WERI-Rb-1 (cell line): ENCODE results near the gene TMEM263.

Experiments used
- DNase-seq: peaks from one replicate; pipeline ENCODE4 v3.0.0-alpha.2; 2020
- H3K27ac ChIP-seq: fragments of 250-450 bp; sonication (Bioruptor Pico); 2 replicates; pipeline ENCODE4 v1.5.1; 2020; ENCODE audit warnings: mild to moderate bottlenecking, moderate library complexity
- H3K27me3 ChIP-seq: fragments of 250-450 bp; sonication (Bioruptor Pico); 2 replicates; pipeline ENCODE4 v1.5.1; 2021; ENCODE audit warnings: mild to moderate bottlenecking, low read depth, moderate library complexity; ENCODE audit not compliant: insufficient read depth, severe bottlenecking
- H3K36me3 ChIP-seq: fragments of 250-450 bp; sonication (Bioruptor Pico); 2 replicates; pipeline ENCODE4 v1.5.1; 2020; ENCODE audit warnings: mild to moderate bottlenecking, moderate library complexity
- H3K4me3 ChIP-seq: 2 replicates; pipeline ENCODE4 v1.5.1; 2011; ENCODE audit warnings: low read depth, mild to moderate bottlenecking, control low read depth, low read length
- H3K9me3 ChIP-seq: fragments of 250-450 bp; sonication (Bioruptor Pico); 2 replicates; pipeline ENCODE4 v1.5.1; 2021; ENCODE audit warnings: mild to moderate bottlenecking, moderate library complexity; ENCODE audit not compliant: severe bottlenecking
- TF ChIP-seq, protein P1 (sequence below): IDR thresholded peaks from 2 replicates; pipeline ENCODE4 v1.5.1; 2011; ENCODE audit warnings: low read depth, mild to moderate bottlenecking, control low read depth, inconsistent platforms, low read length

Gene TMEM263

GRCh38 chr12:106955377-106956047 is at the start of gene TMEM263:
TSS of gene TMEM263 (plus strand) at chr12:106955907. CDS start at chr12:106967117, 11,210 bp downstream.
- no peaks in the 10 kb centered on the region for H3K9me3 ChIP-seq
- H3K27ac ChIP-seq = peak within 1 kb of the TSS; percentile 79
- H3K36me3 ChIP-seq = no peaks in the 10 kb centered on the region
- H3K27me3 ChIP-seq = no peaks in the 10 kb centered on the region
- TF ChIP-seq, protein P1, sequence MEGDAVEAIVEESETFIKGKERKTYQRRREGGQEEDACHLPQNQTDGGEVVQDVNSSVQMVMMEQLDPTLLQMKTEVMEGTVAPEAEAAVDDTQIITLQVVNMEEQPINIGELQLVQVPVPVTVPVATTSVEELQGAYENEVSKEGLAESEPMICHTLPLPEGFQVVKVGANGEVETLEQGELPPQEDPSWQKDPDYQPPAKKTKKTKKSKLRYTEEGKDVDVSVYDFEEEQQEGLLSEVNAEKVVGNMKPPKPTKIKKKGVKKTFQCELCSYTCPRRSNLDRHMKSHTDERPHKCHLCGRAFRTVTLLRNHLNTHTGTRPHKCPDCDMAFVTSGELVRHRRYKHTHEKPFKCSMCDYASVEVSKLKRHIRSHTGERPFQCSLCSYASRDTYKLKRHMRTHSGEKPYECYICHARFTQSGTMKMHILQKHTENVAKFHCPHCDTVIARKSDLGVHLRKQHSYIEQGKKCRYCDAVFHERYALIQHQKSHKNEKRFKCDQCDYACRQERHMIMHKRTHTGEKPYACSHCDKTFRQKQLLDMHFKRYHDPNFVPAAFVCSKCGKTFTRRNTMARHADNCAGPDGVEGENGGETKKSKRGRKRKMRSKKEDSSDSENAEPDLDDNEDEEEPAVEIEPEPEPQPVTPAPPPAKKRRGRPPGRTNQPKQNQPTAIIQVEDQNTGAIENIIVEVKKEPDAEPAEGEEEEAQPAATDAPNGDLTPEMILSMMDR = no peak
- peak within 1 kb of the TSS; percentile 97 for H3K4me3 ChIP-seq
- DNase-seq = peak; percentile 96

DNA sequence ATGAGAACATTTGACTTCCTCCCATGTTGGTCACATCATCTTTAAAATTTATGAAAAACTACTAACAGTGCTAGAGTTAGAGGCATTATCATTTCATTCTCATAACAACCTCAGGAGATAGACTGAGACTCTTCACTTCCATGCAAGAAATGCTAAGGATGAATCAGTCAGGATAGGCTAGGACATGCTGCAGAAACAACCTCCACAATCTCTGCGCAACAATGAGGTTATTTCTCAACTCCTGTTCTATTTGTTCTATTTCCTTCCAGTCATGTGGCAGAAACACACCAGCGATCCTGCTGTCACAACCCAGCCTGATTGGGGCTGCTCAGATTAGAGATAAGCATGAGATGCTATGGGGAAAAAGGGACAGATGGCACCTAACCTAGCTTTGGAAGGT is 49.0 kb upstream of the TMEM263 start:
- Histone ChIP-seq H3K9me3 (no peaks in the 10 kb centered on the region), H3K36me3 (no peaks in the 10 kb centered on the region), H3K27me3 (no peaks in the 10 kb centered on the region), H3K27ac (no peak overlapping the region), H3K4me3 (no peak overlapping the region)
- DNase-seq = peak; percentile 22
- TF ChIP-seq, protein P1 = no peak

GRCh38 chr12:106907411-106907810 is 48.3 kb upstream of the TMEM263 start:
- no peaks in the 10 kb centered on the region for H3K9me3 ChIP-seq
- no peak overlapping the region for H3K4me3 ChIP-seq
- H3K27ac ChIP-seq = no peak overlapping the region
- TF ChIP-seq, protein P1 = no peak
- no peaks in the 10 kb centered on the region for H3K36me3 ChIP-seq
- no peaks in the 10 kb centered on the region for H3K27me3 ChIP-seq
- no peak for DNase-seq

GRCh38 chr12:106907846-106908245 is 47.9 kb upstream of the TMEM263 start:
- TF ChIP-seq, protein P1 = no peak
- no peaks in the 10 kb centered on the region for H3K27me3 ChIP-seq
- DNase-seq = no peak
- no peaks in the 10 kb centered on the region for H3K36me3 ChIP-seq
- H3K4me3 ChIP-seq = no peak overlapping the region
- H3K9me3 ChIP-seq = no peaks in the 10 kb centered on the region
- H3K27ac ChIP-seq = no peak overlapping the region

GRCh38 chr12:106908561-106908960 is 47.1 kb upstream of the TMEM263 start:
- TF ChIP-seq, protein P1 = no peak
- H3K27me3 ChIP-seq = no peaks in the 10 kb centered on the region

GRCh38 chr12:106910202-106910601 is 45.5 kb upstream of the TMEM263 start:
- no peaks in the 10 kb centered on the region for H3K9me3 ChIP-seq
- H3K36me3 ChIP-seq = no peaks in the 10 kb centered on the region
- TF ChIP-seq, protein P1 = no peak
- no peak overlapping the region for H3K27ac ChIP-seq
- DNase-seq = no peak
- H3K4me3 ChIP-seq = no peak overlapping the region
- no peaks in the 10 kb centered on the region for H3K27me3 ChIP-seq

More at GRCh38 chr12:106908561-106908960, 47.1 kb upstream of the TMEM263 start:
- Histone ChIP-seq H3K4me3 (no peak overlapping the region), H3K27ac (no peak overlapping the region), H3K9me3 (no peaks in the 10 kb centered on the region), H3K36me3 (no peaks in the 10 kb centered on the region)
- DNase-seq = no peak
